ENCODE data around the gene DNA2. TPM values are rescaled to one million over a fixed set of nuclear protein-coding genes. Genes with fewer than 3 reads are reported as not detected.
A peak's percentile ranks its signal among the peaks of the same experiment; 100 is the strongest.

DNA2 gene
- total RNA-seq, 3 donors from 2014 or later, result 2.8 to 6.6 (median 3.4) TPM

- peak within 1 kb of the TSS; percentile 75 to 98 (median 78) for H3K4me3 ChIP-seq
- TF ChIP-seq POLR2A (IDR thresholded peaks at IDR 0.05) (no peak), CTCF (IDR thresholded peaks at IDR 0.05) (peak in 1 of 3 donors; percentile 98), POLR2AphosphoS5 (IDR thresholded peaks at IDR 0.05) (peak; percentile 50 to 67 (median 62))
- no peaks in the 10 kb centered on the region for H3K9me3 ChIP-seq
- no peaks in the 10 kb centered on the region for H3K36me3 ChIP-seq
- H3K27ac ChIP-seq, result peak within 1 kb of the TSS; percentile 91 to 95
- H3K4me1 ChIP-seq, result no peaks in the 10 kb centered on the region
- intact Hi-C loops (cut with DNase I; ENCODE audit: low total_unique reads), result no loop called here
- no peaks in the 10 kb centered on the region for H3K27me3 ChIP-seq
- peak; percentile 52 to 74 for DNase-seq (ENCODE audit: low spot score in 2 of 2)
Observed at GRCh38 chr10:68406815-68407548, 64.8 kb downstream of the DNA2 start, which contains the start of gene RUFY2. Gene RUFY2 (minus strand): TSS chr10:68407277. CDS start chr10:68407189, 88 bp downstream.

- no peaks in the 10 kb centered on the region for H3K9me3 ChIP-seq
- no peaks in the 10 kb centered on the region for H3K27me3 ChIP-seq
- peak overlapping the region; percentile 75 to 98 (median 78) for H3K4me3 ChIP-seq
- intact Hi-C loops (cut with DNase I; ENCODE audit: low total_unique reads), result no loop called here
- H3K27ac ChIP-seq, result peak overlapping the region; percentile 91 to 95
- no peaks in the 10 kb centered on the region for H3K4me1 ChIP-seq
- no peak for TF ChIP-seq POLR2A (IDR thresholded peaks at IDR 0.05)
- no peak for TF ChIP-seq CTCF (IDR thresholded peaks at IDR 0.05)
- no peak for TF ChIP-seq POLR2AphosphoS5 (IDR thresholded peaks at IDR 0.05)
- DNase-seq (ENCODE audit: low spot score in 2 of 2), result no peak
- no peaks in the 10 kb centered on the region for H3K36me3 ChIP-seq
Observed at GRCh38 chr10:68406111-68406814, 65.5 kb downstream of the DNA2 start.

- DNase-seq (ENCODE audit: low spot score in 2 of 2), result no peak
- Histone ChIP-seq H3K4me1 (no peaks in the 10 kb centered on the region), H3K27me3 (no peaks in the 10 kb centered on the region), H3K9me3 (no peaks in the 10 kb centered on the region), H3K36me3 (no peaks in the 10 kb centered on the region), H3K4me3 (no peak overlapping the region), H3K27ac (no peak overlapping the region)
- intact Hi-C loops (cut with DNase I; ENCODE audit: low total_unique reads), result no loop called here
- no peak for TF ChIP-seq POLR2A (IDR thresholded peaks at IDR 0.05)
- TF ChIP-seq CTCF (IDR thresholded peaks at IDR 0.05), result no peak
- no peak for TF ChIP-seq POLR2AphosphoS5 (IDR thresholded peaks at IDR 0.05)
Observed at GRCh38 chr10:68403701-68404100, 68.1 kb downstream of the DNA2 start.

- H3K36me3 ChIP-seq, result no peaks in the 10 kb centered on the region
- no peak overlapping the region for H3K4me3 ChIP-seq
- H3K27ac ChIP-seq, result no peak overlapping the region
- TF ChIP-seq CTCF (IDR thresholded peaks at IDR 0.05), result no peak
- no peak for TF ChIP-seq POLR2A (IDR thresholded peaks at IDR 0.05)
- TF ChIP-seq POLR2AphosphoS5 (IDR thresholded peaks at IDR 0.05), result no peak
- H3K4me1 ChIP-seq, result no peaks in the 10 kb centered on the region
- H3K9me3 ChIP-seq, result no peaks in the 10 kb centered on the region
- no peak for DNase-seq (ENCODE audit: low spot score in 2 of 2)
- intact Hi-C loops (cut with DNase I; ENCODE audit: low total_unique reads), result no loop called here
- no peaks in the 10 kb centered on the region for H3K27me3 ChIP-seq
Observed at GRCh38 chr10:68402276-68402675, 69.5 kb downstream of the DNA2 start.

- Histone ChIP-seq H3K27ac (no peak overlapping the region), H3K4me1 (no peaks in the 10 kb centered on the region), H3K27me3 (no peaks in the 10 kb centered on the region), H3K9me3 (no peaks in the 10 kb centered on the region), H3K36me3 (no peaks in the 10 kb centered on the region), H3K4me3 (no peak overlapping the region)
- no peak for DNase-seq (ENCODE audit: low spot score in 2 of 2)
- intact Hi-C loops (cut with DNase I; ENCODE audit: low total_unique reads), result no loop called here
- TF ChIP-seq CTCF (IDR thresholded peaks at IDR 0.05) (no peak), POLR2A (IDR thresholded peaks at IDR 0.05) (no peak), POLR2AphosphoS5 (IDR thresholded peaks at IDR 0.05) (no peak)
Observed at GRCh38 chr10:68397005-68397404, 74.8 kb downstream of the DNA2 start.

Measured in breast epithelium (tissue), 4 donors.